HepG2 (cell line): ENCODE measurements around the gene TRPT1. TPM values are rescaled to one million over a fixed set of nuclear protein-coding genes. Genes with fewer than 3 reads are reported as not detected.
A peak's percentile ranks its signal among the peaks of the same experiment; 100 is the strongest.

Experiments
- BRCA1 ChIP-seq: sonication (generic); formaldehyde crosslinking; IDR thresholded peaks from 2 replicates; pipeline ENCODE4 v1.4.0; 2020; ENCODE audit warnings: missing genetic modification reagents
- CHCHD3 ChIP-seq: sonication (generic); formaldehyde crosslinking; IDR thresholded peaks from 2 replicates; pipeline ENCODE4 v1.8.0; 2022; ENCODE audit warnings: mild to moderate bottlenecking, missing genetic modification reagents, moderate library complexity
- HDAC2 ChIP-seq: sonication (generic); formaldehyde crosslinking; IDR thresholded peaks from 2 replicates; pipeline ENCODE4 v1.4.0; 2020; ENCODE audit warnings: missing genetic modification reagents
- LCORL ChIP-seq, 2 experiments: fragments of 450-650 bp in 1 of 2; sonication (generic) in 1 of 2; formaldehyde crosslinking in 1 of 2; IDR thresholded peaks; 2 replicates each; pipeline versions ENCODE4 v1.5.0 to v1.6.1; 2017 to 2020; ENCODE audit warnings: antibody characterized with exemption in 1 of 2, missing genetic modification reagents in 1 of 2
- MTERF4 ChIP-seq: sonication (generic); formaldehyde crosslinking; IDR thresholded peaks from 2 replicates; pipeline ENCODE4 v1.8.0; 2023; ENCODE audit warnings: mild to moderate bottlenecking, missing genetic modification reagents
- PLRG1 ChIP-seq: fragments of 450-650 bp; conservative IDR thresholded peaks from 2 replicates; pipeline ENCODE4 v1.6.1; 2016
- SCMH1 ChIP-seq: sonication (generic); formaldehyde crosslinking; IDR thresholded peaks from 2 replicates; pipeline ENCODE4 v1.9.0; 2021; ENCODE audit warnings: missing genetic modification reagents, mild to moderate bottlenecking, borderline replicate concordance
- ZBTB33 ChIP-seq: sonication (generic); formaldehyde crosslinking; IDR thresholded peaks from 2 replicates; pipeline ENCODE4 v1.4.0; 2020; ENCODE audit warnings: missing genetic modification reagents
- ZNF263 ChIP-seq: sonication (generic); formaldehyde crosslinking; IDR thresholded peaks from 2 replicates; pipeline ENCODE4 v1.4.0; 2020; ENCODE audit warnings: missing genetic modification reagents
- ZNF446 ChIP-seq: sonication (generic); formaldehyde crosslinking; IDR thresholded peaks from 2 replicates; pipeline ENCODE4 v1.5.0; 2020; ENCODE audit warnings: mild to moderate bottlenecking, missing genetic modification reagents
- ZNF550 ChIP-seq: sonication (generic); formaldehyde crosslinking; IDR thresholded peaks from 2 replicates; pipeline ENCODE4 v1.4.0; 2020; ENCODE audit warnings: mild to moderate bottlenecking, missing genetic modification reagents, borderline replicate concordance
- ZNF556 ChIP-seq: sonication (generic); formaldehyde crosslinking; IDR thresholded peaks from 2 replicates; pipeline ENCODE4 v1.4.0; 2020; ENCODE audit warnings: mild to moderate bottlenecking, missing genetic modification reagents, borderline replicate concordance
- polyA plus RNA-seq, 8 experiments: library from polyadenylated mRNA; depleted of rRNA in 3 of 8; stranded (reverse) in 7 of 8; unstranded in 1 of 8; fragments of >200 nt; fragmentation: Illumina TruSeq in 4 of 8; extraction: Trizol in 4 of 8; gene quantifications; 2 replicates each; pipeline versions ENCODE4 v1.2.1 to v1.2.3, GENCODE V29; 2011 to 2016; ENCODE audit warnings: low read depth in 4 of 8, missing spikeins in 1 of 8, mixed read lengths in 1 of 8; ENCODE audit not compliant: insufficient read depth in 1 of 8
- total RNA-seq, 5 experiments: library from RNA; depleted of rRNA; stranded (reverse); fragments of >200 nt; fragmentation: Illumina TruSeq; extraction: Trizol; gene quantifications; 2 replicates each; pipeline ENCODE4 v1.2.3, GENCODE V29; 2016; ENCODE audit warnings: low read depth in 1 of 5
- TF ChIP-seq, protein P1 (sequence below): sonication (generic); formaldehyde crosslinking; IDR thresholded peaks from 2 replicates; pipeline ENCODE4 v1.5.0; 2020; ENCODE audit warnings: mild to moderate bottlenecking, missing genetic modification reagents, borderline replicate concordance
- TF ChIP-seq, protein P2 (sequence below): sonication (generic); formaldehyde crosslinking; IDR thresholded peaks from 2 replicates; pipeline ENCODE4 v1.4.0; 2020; ENCODE audit warnings: missing genetic modification reagents

The TRPT1 gene
- total and polyA plus RNA-seq, 2 of the 13 experiments (the other 11 are each of a cell fraction or from before 2014, with no cell fraction given), result 24.8 to 40.7 TPM

- TF ChIP-seq, protein P1, sequence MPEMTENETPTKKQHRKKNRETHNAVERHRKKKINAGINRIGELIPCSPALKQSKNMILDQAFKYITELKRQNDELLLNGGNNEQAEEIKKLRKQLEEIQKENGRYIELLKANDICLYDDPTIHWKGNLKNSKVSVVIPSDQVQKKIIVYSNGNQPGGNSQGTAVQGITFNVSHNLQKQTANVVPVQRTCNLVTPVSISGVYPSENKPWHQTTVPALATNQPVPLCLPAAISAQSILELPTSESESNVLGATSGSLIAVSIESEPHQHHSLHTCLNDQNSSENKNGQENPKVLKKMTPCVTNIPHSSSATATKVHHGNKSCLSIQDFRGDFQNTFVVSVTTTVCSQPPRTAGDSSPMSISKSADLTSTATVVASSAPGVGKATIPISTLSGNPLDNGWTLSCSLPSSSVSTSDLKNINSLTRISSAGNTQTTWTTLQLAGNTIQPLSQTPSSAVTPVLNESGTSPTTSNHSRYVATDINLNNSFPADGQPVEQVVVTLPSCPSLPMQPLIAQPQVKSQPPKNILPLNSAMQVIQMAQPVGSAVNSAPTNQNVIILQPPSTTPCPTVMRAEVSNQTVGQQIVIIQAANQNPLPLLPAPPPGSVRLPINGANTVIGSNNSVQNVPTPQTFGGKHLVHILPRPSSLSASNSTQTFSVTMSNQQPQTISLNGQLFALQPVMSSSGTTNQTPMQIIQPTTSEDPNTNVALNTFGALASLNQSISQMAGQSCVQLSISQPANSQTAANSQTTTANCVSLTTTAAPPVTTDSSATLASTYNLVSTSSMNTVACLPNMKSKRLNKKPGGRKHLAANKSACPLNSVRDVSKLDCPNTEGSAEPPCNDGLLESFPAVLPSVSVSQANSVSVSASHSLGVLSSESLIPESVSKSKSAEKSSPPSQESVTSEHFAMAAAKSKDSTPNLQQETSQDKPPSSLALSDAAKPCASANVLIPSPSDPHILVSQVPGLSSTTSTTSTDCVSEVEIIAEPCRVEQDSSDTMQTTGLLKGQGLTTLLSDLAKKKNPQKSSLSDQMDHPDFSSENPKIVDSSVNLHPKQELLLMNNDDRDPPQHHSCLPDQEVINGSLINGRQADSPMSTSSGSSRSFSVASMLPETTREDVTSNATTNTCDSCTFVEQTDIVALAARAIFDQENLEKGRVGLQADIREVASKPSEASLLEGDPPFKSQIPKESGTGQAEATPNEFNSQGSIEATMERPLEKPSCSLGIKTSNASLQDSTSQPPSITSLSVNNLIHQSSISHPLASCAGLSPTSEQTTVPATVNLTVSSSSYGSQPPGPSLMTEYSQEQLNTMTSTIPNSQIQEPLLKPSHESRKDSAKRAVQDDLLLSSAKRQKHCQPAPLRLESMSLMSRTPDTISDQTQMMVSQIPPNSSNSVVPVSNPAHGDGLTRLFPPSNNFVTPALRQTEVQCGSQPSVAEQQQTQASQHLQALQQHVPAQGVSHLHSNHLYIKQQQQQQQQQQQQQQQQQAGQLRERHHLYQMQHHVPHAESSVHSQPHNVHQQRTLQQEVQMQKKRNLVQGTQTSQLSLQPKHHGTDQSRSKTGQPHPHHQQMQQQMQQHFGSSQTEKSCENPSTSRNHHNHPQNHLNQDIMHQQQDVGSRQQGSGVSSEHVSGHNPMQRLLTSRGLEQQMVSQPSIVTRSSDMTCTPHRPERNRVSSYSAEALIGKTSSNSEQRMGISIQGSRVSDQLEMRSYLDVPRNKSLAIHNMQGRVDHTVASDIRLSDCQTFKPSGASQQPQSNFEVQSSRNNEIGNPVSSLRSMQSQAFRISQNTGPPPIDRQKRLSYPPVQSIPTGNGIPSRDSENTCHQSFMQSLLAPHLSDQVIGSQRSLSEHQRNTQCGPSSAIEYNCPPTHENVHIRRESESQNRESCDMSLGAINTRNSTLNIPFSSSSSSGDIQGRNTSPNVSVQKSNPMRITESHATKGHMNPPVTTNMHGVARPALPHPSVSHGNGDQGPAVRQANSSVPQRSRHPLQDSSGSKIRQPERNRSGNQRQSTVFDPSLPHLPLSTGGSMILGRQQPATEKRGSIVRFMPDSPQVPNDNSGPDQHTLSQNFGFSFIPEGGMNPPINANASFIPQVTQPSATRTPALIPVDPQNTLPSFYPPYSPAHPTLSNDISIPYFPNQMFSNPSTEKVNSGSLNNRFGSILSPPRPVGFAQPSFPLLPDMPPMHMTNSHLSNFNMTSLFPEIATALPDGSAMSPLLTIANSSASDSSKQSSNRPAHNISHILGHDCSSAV (CRISPR knock-in tag), result no peak
- TF ChIP-seq MTERF4 (CRISPR knock-in tag), result no peak
- no peak for TF ChIP-seq ZNF556 (CRISPR knock-in tag)
- no peak for TF ChIP-seq ZNF550 (CRISPR knock-in tag)
- TF ChIP-seq ZNF446 (CRISPR knock-in tag), result no peak
- TF ChIP-seq PLRG1, result no peak
- TF ChIP-seq CHCHD3, result no peak
- TF ChIP-seq LCORL (IDR thresholded peaks at IDR 0.05), result no peak
- peak; percentile 34; the same call in 1 of the 2 replicates for TF ChIP-seq LCORL (CRISPR knock-in tag; IDR thresholded peaks at IDR 0.05)
- TF ChIP-seq, protein P2, sequence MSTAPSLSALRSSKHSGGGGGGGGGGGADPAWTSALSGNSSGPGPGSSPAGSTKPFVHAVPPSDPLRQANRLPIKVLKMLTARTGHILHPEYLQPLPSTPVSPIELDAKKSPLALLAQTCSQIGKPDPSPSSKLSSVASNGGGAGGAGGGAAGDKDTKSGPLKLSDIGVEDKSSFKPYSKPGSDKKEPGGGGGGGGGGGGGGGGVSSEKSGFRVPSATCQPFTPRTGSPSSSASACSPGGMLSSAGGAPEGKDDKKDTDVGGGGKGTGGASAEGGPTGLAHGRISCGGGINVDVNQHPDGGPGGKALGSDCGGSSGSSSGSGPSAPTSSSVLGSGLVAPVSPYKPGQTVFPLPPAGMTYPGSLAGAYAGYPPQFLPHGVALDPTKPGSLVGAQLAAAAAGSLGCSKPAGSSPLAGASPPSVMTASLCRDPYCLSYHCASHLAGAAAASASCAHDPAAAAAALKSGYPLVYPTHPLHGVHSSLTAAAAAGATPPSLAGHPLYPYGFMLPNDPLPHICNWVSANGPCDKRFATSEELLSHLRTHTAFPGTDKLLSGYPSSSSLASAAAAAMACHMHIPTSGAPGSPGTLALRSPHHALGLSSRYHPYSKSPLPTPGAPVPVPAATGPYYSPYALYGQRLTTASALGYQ (CRISPR knock-in tag), result no peak
- peak; percentile 85 for TF ChIP-seq ZNF263 (CRISPR knock-in tag)
- no peak; the same call in 1 of the 2 replicates for TF ChIP-seq ZBTB33 (CRISPR knock-in tag)
- no peak for TF ChIP-seq BRCA1 (CRISPR knock-in tag)
- no peak for TF ChIP-seq SCMH1
- TF ChIP-seq HDAC2 (CRISPR knock-in tag), result no peak
Observed at GRCh38 chr11:64181506-64182411, 44.2 kb downstream of the TRPT1 start (continued).
